ENCODE results near the gene OR2L3. TPM values are rescaled to one million over a fixed set of nuclear protein-coding genes. Genes with fewer than 3 reads are reported as not detected.

OR2L3 gene
- total RNA-seq, 1 experiment from 2014 or later, result not detected

DNA sequence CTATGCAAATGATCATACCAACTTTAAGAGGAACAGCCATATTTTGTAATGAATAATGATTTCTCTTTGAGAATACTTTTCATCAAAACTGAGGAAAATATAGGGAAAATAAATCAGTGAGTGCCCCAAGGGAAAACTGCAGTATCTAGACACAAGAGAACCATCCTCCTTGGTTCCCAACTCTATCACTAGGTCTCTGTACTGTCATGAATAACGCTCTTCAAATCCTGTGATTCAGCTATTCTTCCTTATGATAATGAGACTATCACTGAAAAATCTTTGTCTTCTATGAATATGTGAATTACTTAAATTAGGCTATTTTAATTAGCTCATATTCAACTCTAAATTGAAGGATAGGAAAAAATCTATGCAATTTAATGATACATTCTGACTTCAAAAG lies 30.8 kb upstream of the OR2L3 start:
- peaks cover 20% of the 10 kb centered on the region for H3K9me3 ChIP-seq (ENCODE audit: low read depth, low read length, poor library complexity, severe bottlenecking)
- POLR2A ChIA-PET (ENCODE audit: low non-redundant PET), result no interaction called here

DNA sequence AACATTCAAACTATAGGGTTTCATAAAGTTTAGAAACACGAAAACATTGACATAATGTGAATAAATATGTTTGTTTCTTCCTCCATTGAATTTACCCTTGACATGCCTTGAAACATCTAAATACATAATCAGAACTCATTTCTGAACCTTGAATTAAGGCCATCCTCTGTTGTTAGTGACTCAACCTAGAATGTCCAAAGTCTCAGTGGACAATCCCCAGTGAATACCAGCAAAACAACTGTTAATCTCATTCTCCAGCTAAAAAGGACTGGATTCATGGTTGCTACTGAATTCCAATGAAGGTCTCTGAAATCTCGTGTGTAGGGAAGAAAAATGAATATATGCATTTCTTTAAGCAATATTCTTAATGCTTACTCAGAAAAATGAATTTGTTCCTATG lies 16.9 kb upstream of the OR2L3 start, which contains the start of gene OR2L2:
Gene OR2L2, plus strand, starts transcription at position 301 of the 400 bp plus-strand sequence. CDS start 8,198 bp downstream, outside the sequence.
- BruUV-seq (replicated peaks), result no TSS peak
- intact Hi-C loops (cut with micrococcal nuclease; ENCODE audit: unreplicated experiment), result no loop called here
- DNase-seq (ENCODE audit: low spot score), result no peak
- no peak within 1 kb of the TSS for H3K27ac ChIP-seq (ENCODE audit: low read depth, low read length, poor library complexity, severe bottlenecking)
- ChIA-PET POLR2A (ENCODE audit: low non-redundant PET) (no interaction called here), CTCF (no interaction called here)
- H3K9me3 ChIP-seq (ENCODE audit: low read depth, low read length, poor library complexity, severe bottlenecking), result peaks cover 30% of the 10 kb centered on the region
- no peaks in the 10 kb centered on the region for H3K4me1 ChIP-seq (ENCODE audit: insufficient read depth, low read length, poor library complexity, severe bottlenecking)
- H3K36me3 ChIP-seq (ENCODE audit: insufficient read depth, low read length, poor library complexity, severe bottlenecking), result no peaks in the 10 kb centered on the region
- H3K27me3 ChIP-seq (replicated peaks; ENCODE audit: insufficient read depth, low read depth, low read length, poor library complexity), result no peaks in the 10 kb centered on the region
- no peak for TF ChIP-seq EZH2 (IDR thresholded peaks at IDR 0.05; ENCODE audit: borderline replicate concordance, low read depth, low read length, poor library complexity, severe bottlenecking)
- H3K4me3 ChIP-seq (ENCODE audit: low read depth, low read length, poor library complexity, severe bottlenecking), result no peak within 1 kb of the TSS

More for the DNA sequence above, 30.8 kb upstream of the OR2L3 start:
- H3K4me1 ChIP-seq (ENCODE audit: insufficient read depth, low read length, poor library complexity, severe bottlenecking), result no peaks in the 10 kb centered on the region
- H3K36me3 ChIP-seq (ENCODE audit: insufficient read depth, low read length, poor library complexity, severe bottlenecking), result no peaks in the 10 kb centered on the region
- intact Hi-C loops (cut with micrococcal nuclease; ENCODE audit: unreplicated experiment), result no loop called here
- H3K27me3 ChIP-seq (replicated peaks; ENCODE audit: insufficient read depth, low read depth, low read length, poor library complexity), result no peaks in the 10 kb centered on the region
- TF ChIP-seq, protein P1, sequence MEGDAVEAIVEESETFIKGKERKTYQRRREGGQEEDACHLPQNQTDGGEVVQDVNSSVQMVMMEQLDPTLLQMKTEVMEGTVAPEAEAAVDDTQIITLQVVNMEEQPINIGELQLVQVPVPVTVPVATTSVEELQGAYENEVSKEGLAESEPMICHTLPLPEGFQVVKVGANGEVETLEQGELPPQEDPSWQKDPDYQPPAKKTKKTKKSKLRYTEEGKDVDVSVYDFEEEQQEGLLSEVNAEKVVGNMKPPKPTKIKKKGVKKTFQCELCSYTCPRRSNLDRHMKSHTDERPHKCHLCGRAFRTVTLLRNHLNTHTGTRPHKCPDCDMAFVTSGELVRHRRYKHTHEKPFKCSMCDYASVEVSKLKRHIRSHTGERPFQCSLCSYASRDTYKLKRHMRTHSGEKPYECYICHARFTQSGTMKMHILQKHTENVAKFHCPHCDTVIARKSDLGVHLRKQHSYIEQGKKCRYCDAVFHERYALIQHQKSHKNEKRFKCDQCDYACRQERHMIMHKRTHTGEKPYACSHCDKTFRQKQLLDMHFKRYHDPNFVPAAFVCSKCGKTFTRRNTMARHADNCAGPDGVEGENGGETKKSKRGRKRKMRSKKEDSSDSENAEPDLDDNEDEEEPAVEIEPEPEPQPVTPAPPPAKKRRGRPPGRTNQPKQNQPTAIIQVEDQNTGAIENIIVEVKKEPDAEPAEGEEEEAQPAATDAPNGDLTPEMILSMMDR (conservative IDR thresholded peaks at IDR 0.05; ENCODE audit: low read depth, low read length), result no peak
- TF ChIP-seq EZH2 (IDR thresholded peaks at IDR 0.05; ENCODE audit: borderline replicate concordance, low read depth, low read length, poor library complexity, severe bottlenecking), result no peak
- no peak overlapping the region for H3K4me3 ChIP-seq (ENCODE audit: low read depth, low read length, poor library complexity, severe bottlenecking)
- CTCF ChIA-PET, result no interaction called here
- BruUV-seq (replicated peaks), result no TSS peak
- no peak for DNase-seq (ENCODE audit: low spot score)
- no peak overlapping the region for H3K27ac ChIP-seq (ENCODE audit: low read depth, low read length, poor library complexity, severe bottlenecking)

DNA sequence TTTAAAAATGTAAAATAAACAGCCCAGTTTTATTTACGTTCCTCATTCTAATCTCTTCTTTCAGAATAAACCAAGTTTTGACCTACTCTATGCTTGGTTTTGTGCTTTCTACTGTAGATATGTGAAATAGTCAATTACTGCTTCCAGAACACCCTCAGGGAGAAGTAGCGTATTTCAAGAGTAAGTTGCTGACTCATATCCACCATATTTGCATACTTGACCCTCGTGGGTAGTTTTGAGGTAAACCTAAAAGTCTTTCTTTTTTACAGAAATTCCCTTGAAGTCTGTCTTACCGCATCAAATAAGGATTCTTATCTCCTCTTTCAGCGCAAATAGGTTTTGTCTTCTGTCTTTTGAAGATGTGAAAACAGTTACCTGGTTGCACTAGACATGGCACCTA lies 1.4 kb upstream of the OR2L3 start:
- peaks cover 18% of the 10 kb centered on the region for H3K9me3 ChIP-seq (ENCODE audit: low read depth, low read length, poor library complexity, severe bottlenecking)
- BruUV-seq (replicated peaks), result no TSS peak
- H3K4me3 ChIP-seq (ENCODE audit: low read depth, low read length, poor library complexity, severe bottlenecking), result no peak overlapping the region
- intact Hi-C loops (cut with micrococcal nuclease; ENCODE audit: unreplicated experiment), result no loop called here
- no peaks in the 10 kb centered on the region for H3K36me3 ChIP-seq (ENCODE audit: insufficient read depth, low read length, poor library complexity, severe bottlenecking)
- ChIA-PET CTCF (no interaction called here), POLR2A (ENCODE audit: low non-redundant PET) (no interaction called here)
- no peak for TF ChIP-seq EZH2 (IDR thresholded peaks at IDR 0.05; ENCODE audit: borderline replicate concordance, low read depth, low read length, poor library complexity, severe bottlenecking)
- TF ChIP-seq, protein P1 (conservative IDR thresholded peaks at IDR 0.05; ENCODE audit: low read depth, low read length), result no peak
- no peak overlapping the region for H3K27ac ChIP-seq (ENCODE audit: low read depth, low read length, poor library complexity, severe bottlenecking)
- H3K27me3 ChIP-seq (replicated peaks; ENCODE audit: insufficient read depth, low read depth, low read length, poor library complexity), result no peaks in the 10 kb centered on the region
- DNase-seq (ENCODE audit: low spot score), result no peak
- no peaks in the 10 kb centered on the region for H3K4me1 ChIP-seq (ENCODE audit: insufficient read depth, low read length, poor library complexity, severe bottlenecking)

DNA sequence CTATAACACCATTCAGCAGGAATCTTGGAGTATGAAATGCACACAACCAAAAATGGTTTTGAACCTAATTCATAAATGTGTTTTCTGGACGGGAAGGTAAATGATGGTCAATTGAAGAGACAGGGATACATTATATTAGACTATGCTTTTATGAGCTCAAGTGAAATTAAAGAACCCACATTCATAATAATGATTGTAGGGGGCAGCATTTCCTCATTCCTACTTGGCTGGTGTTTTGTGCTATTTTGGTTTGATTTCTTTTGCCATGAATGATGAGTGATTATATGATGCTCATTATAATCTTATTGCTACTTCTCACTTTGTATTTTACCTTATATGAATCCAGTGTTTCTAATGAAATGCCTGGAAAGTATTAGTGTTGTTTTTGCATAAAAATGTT lies 372 bp downstream of the OR2L3 start:
- CTCF ChIA-PET, result no interaction called here

More for the DNA sequence above, 372 bp downstream of the OR2L3 start:
- H3K9me3 ChIP-seq (ENCODE audit: low read depth, low read length, poor library complexity, severe bottlenecking), result peaks cover 24% of the 10 kb centered on the region
- intact Hi-C loops (cut with micrococcal nuclease; ENCODE audit: unreplicated experiment), result no loop called here
- H3K27ac ChIP-seq (ENCODE audit: low read depth, low read length, poor library complexity, severe bottlenecking), result no peak overlapping the region
- DNase-seq (ENCODE audit: low spot score), result no peak
- H3K36me3 ChIP-seq (ENCODE audit: insufficient read depth, low read length, poor library complexity, severe bottlenecking), result no peaks in the 10 kb centered on the region
- no peaks in the 10 kb centered on the region for H3K4me1 ChIP-seq (ENCODE audit: insufficient read depth, low read length, poor library complexity, severe bottlenecking)
- no peak for TF ChIP-seq EZH2 (IDR thresholded peaks at IDR 0.05; ENCODE audit: borderline replicate concordance, low read depth, low read length, poor library complexity, severe bottlenecking)
- TF ChIP-seq, protein P1 (conservative IDR thresholded peaks at IDR 0.05; ENCODE audit: low read depth, low read length), result no peak
- H3K4me3 ChIP-seq (ENCODE audit: low read depth, low read length, poor library complexity, severe bottlenecking), result no peak overlapping the region
- no TSS peak for BruUV-seq (replicated peaks)
- no peaks in the 10 kb centered on the region for H3K27me3 ChIP-seq (replicated peaks; ENCODE audit: insufficient read depth, low read depth, low read length, poor library complexity)
- POLR2A ChIA-PET (ENCODE audit: low non-redundant PET), result no interaction called here

All from A673 (cell line).